Stimulated activated CD4-positive, alpha-beta T cell treated with anti-CD3 and anti-CD28 coated beads, Interleukin-1b, Interleukin-23, amount 100 ng/mL, for 1 hour (primary cell): ENCODE results near the gene DPP4.
"Not testable (repeated sequence)": the region's sequence is repeated elsewhere in the genome, so short reads cannot be mapped to it uniquely, and the experiment has no call there.

Experiments
- DNase-seq, 2 donors: peaks; one replicate each; pipeline ENCODE4 v3.0.0-alpha.2; 2020; ENCODE audit warnings: low read depth in 2 of 2

DPP4 gene

DNA sequence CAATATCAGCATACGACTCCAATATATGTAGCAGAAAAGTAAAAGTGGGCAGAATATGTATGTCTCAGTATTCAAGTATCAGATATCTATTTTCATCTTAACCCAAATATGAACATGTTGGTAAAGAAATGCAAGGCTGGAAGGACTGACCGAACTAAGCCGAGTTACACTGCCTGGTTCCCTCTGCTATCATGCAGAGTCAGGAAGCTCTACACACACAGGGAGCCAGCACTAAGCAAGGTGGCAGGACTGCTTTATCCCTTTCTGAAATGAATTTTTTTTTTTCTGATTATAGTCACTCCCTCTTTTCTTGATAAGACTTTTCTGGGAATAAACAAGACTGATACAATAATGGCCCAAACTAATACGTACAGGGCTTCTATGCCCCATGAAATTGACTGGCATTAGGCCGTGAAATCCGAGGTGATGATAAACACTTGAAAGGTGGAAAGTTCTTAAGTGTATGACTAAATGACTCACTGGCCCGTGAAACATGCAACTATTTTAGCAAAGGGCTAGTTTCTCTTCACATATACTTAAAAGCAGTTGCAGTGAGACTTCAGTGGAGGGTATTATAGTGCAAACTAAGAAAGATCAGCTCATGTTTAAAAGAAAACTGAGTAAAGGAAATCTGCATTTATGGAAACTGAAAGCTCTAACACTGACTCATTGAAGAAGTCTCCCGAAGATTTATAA, 14.9 kb downstream of the DPP4 start:
- no peak for DNase-seq

DNA sequence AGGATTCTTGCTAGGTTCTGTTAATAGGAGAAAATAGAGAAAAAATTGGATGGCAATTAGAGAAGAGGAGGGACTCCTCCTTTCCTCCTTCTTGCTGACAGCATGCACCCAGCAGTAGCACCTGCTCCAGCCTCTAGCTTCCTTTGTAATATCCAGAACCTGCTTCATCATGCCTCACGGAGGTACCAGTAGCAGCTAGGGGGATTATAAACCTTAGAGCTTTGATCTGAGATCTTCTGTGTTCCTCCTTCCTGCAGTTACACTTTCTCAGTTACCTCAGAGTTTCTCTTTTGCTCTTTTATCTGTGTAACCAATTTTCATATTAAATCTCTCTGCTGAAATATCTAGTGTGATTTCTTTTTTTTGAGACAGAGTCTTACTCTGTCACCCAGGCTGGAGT, 16.6 kb downstream of the DPP4 start:
- DNase-seq = no peak

DNA sequence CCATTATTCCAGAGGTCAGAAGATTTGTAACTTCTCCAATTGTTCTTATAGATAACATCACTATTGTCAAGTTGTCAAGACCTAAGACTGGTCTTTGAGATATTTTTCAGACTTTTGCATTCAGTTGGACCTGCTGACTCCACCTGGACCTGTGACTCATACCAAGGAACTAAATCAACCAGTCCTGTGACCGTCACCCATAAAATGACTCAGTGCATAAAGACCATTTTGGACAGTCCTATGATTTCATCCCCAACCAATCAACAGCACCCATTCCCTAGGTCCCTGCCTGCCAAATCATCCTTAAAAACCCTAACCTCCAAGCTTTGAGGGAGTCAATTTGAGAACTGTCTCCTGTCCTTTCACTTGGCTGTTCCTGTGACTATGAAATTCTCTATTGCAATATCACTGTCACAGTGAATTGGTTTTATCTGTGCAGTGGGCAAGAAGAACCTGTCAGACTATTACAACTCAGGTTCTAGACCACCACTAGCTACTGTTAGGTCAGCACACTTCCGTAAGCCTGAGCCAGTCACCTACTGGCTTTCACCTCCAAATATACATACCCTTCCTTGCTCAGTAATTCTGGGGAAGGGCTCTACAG, 17.1 kb downstream of the DPP4 start:
- DNase-seq = no peak

DNA sequence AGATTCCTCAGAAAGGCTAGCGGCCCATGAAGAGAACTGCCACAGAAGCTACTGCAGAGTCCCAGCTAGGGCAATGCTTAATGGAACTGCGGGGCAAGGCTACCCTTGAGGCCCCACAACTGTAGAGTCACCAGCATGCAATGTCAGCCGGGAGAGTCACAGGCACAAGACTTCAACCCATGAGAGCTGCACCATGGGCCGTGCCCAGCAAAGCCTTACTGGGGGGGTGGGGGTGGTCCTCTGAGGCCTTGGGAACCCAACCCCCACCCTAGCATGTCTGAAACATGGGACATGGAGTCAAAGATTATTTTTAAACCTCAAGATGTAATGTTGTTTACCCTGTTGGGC, 20.2 kb downstream of the DPP4 start:
- DNase-seq = no peak

DNA sequence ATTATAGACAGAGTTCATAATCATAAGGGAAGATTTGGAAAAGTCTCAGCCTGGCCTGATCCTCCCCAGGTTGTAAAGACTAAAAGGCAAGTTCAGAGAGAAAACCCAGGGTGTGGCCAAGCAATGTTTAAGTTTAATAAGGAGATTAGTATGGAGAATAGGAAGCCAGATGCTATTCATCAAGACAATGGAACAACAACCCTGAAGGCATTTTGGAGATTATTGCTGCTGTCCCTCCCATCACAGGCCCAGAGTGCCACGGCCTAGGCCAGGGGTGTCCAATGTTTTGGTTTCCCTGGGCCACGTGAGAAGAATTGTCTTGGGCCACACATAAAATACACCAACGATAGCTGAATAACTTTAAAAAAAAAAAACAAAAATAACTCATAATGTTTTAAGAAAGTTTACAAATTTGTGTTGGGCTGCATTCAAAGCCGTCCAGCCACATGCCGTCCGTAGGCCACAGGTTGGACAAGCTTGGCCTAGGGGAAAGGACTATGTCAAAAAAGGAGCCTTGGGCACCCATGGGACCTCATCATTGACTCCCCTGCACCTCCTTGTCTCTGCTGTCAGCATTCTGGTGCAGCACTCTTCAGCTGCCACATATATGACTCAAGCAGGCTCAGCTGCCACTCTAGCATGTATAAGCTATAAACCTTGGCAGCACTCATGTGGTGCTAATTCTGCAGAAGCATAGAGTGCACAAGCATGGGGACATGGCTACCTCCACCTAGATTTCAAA, 20.8 kb downstream of the DPP4 start:
- DNase-seq = no peak

DNA sequence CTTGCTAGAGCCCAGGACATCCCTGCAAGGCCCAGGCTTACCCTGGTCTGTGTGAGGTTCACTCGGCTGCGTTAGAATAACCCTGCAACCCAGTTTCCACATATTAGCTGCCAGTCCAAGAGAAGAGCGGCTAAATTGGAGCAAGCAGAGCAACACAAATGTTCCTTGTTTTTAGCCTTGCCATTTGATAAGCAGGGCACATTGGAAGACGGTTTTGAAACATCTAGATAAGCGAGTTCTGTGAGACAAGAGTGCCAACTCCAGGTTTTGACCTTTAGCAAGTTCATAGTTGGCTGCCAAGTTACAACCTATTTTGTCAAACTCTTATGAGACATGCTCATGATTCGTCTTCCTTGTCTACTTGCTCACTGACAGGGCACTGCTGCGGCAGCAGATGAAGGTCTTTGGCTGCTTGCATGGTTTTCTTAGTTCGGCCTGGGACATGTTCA, 23.5 kb downstream of the DPP4 start:
- no peak for DNase-seq

DNA sequence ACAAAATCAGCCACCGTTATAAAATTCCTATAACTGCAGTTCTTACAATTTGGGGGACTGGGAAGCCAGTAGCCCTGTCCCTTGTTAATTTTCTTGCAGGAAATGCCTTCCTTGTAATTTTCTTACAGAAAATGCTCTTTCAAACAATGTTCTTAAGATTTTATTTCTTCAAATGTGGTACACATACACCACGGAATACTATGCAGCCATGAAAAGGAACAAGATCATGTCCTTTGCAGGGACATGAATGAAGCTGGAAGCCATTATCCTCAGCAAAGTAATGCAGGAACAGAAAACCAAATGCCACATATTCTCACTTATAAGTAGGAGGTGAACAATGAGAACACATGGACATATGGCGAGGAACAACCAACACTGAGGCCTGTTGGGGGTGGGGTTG, 24.9 kb downstream of the DPP4 start:
- not testable (repeated sequence) for DNase-seq

DNA sequence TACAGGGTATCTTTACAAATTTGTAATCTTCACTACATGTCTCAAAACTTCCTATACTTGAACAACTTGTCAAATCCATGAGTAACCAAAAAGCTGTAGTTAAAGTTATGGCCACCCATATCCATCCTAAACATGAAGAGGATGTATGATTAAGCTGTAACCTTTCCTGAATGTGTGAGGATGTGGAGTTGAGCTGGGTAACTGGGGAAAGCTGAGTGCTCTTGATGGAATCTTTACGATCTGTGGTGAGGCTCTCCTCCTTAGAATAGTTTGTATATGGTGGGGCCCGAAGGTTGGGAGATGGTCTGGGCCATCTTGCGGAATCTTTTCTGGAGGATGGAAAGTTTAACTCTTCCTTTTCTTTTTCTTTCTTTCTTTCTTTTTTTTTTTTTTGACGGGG, 29.4 kb downstream of the DPP4 start:
- no peak for DNase-seq

DNA sequence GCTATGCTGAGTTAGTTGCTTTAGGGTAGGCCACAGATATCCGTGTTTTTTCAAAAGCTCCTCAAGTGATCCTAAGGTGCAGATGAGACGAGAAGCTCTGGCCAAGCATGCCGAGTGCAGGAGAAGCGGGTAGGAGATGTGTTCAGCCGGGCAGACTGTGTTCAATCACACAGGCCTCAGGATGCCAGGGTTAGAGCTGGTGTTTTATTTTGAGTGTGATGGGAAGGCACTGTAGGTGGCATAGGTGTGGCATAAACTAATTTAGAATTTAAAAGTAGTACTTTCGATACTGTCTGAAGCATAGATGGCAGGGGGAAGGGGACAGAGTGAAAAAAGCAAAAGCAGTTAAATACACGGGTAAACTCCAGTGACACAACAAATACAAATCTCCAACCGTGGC, 30.9 kb downstream of the DPP4 start:
- DNase-seq = no peak

DNA sequence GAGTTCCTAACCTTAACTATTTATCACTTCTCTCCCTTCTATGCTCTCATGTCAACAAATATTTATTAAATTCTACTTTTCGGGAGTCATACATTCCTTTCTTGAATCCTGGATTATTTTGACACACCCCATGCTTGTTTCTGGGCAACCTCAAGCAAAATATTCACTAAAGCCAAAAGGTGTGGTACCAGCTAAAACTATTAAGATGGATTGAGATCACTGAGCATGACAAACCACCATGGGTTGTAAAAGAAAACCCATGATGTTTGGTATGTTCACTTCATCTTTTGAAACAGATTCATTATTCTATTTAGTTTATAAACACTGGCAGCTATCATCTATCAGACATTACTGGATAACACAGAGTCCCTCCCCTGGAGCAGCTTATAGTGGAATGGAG, 32.5 kb downstream of the DPP4 start:
- DNase-seq = no peak

DNA sequence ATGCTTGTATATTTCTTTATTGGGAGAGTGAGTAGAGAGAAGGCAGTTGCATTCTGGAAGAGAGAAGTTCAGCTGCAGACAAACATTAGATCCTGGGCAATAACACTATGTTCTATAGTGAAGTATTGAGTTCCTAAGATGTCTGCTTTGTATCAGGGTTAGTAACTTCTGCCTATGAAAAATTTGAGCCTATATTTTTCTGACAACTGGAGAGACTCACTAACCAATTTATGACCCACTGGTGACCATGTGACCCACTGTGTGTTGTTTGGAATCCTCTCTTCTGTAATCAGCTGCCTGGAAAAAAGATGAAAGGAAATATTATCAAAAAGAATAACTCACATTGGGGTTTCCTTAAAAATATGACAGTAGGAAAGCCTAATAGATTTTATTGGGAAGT, 35.3 kb downstream of the DPP4 start:
- DNase-seq = no peak

DNA sequence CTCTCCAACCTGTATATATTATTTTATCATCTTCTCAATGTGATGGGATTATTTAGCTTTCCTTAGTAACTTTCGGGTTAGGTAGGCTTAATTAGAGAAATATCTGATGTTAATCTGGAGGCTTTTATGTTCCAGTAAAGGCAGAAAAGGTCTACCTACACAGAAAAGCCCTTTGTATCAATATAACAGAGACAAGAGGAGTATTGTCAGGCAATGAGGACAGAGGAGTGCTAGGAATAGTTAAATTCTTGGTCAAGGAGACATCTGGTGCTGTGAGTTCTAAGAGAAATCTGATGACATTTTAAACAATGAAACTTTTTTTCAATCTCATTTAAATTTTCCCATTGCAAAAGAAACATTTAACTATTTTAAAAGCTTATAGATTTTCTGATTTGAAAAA, 36.1 kb downstream of the DPP4 start:
- DNase-seq = no peak

DNA sequence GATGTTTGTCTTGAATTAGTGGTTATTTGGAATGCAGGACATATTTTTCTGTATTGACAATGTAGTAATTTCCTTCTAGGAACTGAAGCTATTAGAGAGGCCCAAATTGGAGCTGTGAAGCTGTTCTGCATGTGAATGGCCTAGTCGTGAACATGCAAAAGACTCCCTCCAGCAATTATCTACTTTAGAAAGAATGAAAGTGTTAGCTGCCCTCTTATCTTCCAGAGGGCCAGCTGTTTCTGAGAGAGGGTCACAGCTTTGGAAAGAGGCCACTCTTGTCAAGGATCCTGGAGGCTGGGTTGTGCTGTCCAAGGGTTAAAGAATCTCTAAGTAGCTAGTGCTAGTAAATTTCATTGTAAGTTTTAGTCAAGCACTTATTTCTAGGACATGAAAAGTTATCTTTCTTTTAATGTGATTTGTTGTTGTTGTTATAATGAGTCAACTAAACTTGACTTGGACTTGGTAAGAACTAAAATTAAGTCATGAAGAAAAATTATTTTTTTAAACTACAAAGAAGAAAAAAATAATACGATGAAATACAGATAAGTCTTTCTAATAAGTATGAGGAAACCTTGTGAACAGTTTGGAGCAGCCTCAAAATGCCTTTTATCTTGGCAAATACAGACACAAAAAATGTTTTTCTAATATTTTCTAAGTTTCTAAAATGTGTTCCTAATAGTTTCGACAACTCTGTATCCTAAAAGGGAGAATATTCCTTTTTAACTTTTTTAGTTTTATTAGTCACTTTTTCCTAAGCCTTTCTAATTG, 36.8 kb downstream of the DPP4 start:
- no peak for DNase-seq

DNA sequence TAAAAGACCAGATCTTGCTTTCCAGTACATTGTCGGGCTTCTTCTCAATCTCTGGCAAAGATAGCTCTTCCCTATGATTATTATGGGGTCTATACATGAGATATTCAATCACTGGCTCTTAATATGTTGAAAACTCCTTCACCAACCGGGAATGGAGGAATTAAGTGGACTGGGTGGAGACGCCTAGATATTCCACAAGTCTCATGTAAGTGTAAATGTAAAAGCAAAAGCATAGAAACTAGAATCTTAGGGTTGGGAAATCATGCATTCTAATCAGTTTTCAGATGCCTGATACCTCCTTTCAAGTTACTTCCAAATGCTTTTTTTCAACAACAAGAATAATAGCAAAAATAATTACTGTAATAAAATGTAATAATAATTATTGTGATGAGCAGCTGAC, 38.0 kb downstream of the DPP4 start:
- no peak for DNase-seq

DNA sequence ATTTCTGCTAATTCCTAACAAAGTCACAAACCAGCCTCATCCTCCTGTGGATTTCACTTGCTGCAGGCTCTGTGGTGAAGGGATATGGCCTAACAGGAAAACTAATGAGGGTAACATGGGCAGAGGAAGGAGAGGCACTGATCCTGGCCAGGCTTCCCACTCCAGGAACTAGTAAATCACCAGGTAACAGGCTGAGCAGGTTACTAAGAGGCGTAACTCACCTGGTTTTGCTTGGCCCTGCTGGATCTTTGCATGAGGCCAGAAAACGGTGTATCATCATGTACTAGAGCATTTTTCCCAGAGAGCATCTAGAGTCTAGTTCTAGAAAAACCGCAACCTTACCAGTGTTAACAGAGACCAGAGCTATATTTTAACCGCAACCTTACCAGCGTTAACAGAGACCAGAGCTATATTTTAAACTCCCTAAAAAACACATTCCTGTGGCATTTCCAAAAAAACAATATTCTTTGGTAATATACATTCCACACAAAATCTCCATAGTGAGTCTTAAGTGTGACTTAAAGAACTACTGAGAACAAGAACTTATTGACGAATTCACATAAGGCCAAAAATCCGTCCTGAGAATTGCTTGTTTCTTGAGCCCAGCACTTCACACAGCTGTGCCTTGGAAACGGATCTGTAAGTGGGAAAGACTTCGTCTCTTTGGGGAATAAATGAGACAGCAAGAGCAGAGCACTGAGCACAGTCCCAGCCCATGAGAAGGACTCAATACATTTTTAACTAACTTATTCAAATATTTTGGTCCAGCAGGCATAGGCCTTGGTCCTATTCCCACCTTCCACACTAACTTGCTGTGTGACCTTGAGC, 43.4 kb downstream of the DPP4 start:
- DNase-seq = no peak

DNA sequence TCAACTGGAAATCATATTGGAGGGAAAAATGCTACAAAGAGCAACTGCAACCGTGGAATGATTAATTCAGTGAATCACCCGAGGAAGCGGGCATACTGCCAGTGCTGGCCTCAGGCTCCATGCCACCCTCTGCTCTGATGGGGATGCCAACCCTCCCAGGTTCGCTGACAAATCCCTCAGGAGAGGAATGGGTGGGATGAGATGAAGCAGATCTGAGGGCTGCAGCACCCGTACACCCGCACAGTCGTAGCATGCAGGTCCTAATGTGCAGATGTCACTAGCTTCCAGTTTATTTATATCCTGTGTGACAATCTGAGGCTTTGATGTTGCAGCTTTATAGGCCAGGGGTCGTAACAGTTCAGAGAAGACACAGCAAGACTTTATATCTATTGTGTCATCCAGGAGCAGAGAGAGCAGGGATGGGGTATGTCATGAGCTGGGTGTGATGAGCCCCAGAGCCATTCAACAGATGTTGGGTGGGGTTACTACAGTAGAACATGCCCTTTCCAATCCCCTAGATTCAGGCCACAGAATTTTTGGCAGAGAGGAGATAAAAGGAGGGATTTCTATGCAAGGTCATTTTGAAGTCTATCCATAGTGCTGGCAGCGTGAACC, 44.6 kb downstream of the DPP4 start:
- DNase-seq = no peak

DNA sequence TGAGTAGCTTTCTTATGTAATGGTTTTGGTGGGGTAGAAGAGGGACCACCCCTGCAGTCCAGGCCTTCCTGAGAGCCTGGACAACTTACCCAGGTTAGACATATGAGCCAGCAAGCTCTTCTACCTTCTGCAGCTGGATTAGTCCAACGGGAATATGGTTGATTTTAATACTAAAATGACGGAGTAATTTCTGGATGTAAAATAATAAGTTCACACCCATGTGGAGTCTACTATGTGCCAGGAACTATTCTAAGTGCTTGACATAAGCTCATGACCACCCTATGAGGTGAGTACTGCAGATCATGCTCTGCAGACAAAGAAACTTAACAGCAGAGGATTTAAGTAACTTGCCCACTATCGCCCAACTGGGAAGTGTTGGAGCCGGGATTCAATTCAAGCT, 45.5 kb downstream of the DPP4 start:
- DNase-seq = no peak

DNA sequence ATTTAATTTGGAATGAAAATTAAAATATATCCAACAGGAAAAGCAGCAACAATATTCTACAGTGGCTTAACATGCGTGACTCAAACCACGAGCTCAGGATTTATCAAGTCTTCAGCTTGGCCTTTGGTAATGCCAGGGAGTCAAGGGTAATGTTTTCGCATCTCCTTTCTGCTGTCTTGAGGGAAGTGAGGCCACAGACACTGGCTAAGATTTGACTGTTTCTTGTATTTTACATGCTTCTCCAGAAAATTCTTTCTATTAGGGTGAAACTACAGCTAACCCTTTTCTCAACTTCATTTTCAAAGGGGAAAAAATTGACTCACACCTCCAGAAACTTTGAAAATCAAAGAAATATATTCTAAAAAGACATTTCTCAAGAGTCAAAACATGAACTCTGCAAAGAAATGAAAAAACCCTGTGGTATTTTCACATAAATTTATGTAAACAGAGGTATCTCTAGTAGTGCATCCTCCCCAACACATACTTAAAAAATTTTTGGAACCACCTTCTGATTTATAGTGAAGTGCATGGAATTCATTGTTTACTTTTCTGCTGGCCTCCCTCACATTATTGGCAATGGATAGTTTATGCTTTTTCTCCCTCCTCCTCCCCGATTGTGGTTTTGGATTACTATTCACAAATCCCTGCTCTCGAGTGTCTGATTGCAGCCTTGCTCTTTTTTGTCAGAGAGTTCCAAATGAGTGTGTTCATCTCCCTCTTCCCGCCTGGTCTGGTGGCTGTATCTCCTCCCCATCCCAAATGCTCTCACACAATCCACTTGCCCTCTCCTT, 48.7 kb downstream of the DPP4 start:
- DNase-seq = no peak

DNA sequence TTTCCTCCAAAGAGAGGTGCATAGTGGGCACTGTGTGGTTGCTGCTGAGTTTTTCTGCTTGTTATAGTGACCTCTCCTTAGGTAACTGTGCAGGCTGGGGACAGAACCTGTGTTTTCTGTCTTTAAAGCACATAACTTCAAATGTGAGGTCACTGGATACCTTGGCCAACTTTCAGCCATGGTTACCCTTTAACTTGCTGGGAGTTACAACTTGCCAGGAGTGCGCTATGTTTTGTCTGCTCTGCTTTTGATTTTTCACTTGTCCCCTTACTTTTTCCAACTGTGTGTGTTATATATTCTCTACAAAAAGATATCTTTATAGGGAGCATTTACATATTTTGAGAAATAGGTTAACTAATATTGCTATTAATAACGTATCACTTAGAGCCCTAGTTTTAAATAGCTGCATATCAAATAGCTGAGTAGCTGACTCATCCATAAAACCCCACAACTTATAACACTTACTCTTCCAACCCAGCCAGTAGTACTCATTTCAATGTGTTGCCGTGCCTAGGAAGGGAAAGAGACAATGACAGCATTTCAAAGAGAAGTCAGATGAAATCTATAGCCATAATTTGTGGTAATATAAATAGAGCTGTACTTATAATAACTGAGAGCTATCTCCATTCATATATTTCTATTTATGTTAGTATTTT, 51.6 kb downstream of the DPP4 start:
- DNase-seq = no peak

DNA sequence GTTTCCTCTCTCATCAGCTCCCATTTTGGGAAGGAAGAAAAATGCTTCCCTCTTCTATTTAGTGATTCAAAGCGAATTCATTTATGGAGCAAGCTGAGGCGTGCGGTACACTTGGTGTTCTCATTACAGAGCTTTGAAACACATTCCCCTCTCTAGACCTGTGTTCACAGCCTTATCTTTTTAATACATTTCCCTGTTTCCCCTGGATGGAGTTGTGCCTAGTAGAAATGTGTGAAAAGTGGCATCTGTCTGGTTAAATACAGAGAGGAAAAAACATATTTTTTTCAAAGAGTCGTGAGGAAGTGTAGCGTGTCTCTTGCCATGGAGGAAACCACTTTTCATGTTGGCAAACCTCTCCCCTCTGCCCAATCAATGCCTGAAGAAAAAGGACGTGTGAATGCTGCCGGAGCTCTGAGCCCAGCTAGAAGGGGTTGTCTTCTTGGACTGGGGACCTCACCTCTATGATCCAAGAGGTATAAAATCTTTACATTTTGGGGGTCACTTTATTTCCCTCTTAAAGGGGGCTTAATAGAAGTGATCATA, 52.4 kb downstream of the DPP4 start:
- DNase-seq = no peak
